ENCODE results near the gene TRAF3IP1. TPM values are rescaled to one million over a fixed set of nuclear protein-coding genes. Genes with fewer than 3 reads are reported as not detected.

The TRAF3IP1 gene
- total and polyA plus RNA-seq, 4 donors, result 8.9 to 41.0 (median 14.7) TPM

DNA sequence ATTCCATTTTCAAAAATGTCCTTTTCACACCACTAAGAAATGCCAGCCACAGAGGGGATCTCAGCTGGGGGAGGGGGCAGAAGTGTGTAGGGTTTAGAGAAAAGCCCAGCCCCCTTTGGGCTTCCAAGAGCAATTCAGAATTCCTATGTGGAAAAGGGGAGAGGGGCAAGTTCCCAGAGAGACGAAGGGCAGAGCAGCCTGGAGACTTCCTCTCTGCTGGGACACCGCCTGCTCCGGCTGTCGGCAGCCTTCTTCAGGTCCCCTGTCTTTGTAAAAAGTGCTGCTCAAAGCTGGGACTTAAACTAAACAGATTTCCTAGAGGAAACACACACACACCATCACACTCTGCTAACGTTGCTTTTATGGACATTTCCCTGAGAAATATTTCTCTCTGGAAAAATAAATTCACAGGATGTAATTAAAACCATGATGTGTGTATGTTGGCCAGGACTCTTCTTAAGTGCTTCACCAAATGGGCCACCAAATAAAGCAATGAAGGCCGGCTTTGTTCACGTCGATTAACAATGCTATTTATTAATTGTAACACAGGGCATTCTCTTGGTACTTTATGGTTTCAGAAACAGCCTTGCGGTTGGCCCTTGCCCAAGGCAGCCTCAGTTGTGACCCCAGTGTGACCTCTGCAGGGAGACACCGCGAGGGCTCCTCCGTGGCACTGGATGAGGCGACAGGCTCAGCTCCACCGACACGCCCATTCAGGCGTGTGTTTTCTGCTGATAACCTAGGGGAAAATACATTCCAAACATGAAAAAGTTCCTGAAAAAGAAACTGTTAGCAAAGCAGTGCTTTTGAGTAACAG, 100.8 kb downstream of the TRAF3IP1 start:
- no peak overlapping the region for H3K4me3 ChIP-seq

GRCh38 chr2:238421695-238422035, 101.3 kb downstream of the TRAF3IP1 start:
- H3K27me3 ChIP-seq (ENCODE audit: control insufficient read depth in 3 of 3, insufficient read depth in 3 of 3, low read length in 2 of 3), result no peaks in the 10 kb centered on the region
- ATAC-seq (ENCODE audit: insufficient read depth, low FRiP score) (no peak), DNase-seq (no peak)
- H3K9me3 ChIP-seq (ENCODE audit: control insufficient read depth in 4 of 4, insufficient read depth in 3 of 4, low read length in 3 of 4), result no peaks in the 10 kb centered on the region
- 84 to 90% methylated on average over 18 of the region's 18 CpGs for WGBS, 2 donors
- H3K27ac ChIP-seq (ENCODE audit: low read depth in 1 of 2, low read length in 1 of 2), result no peak overlapping the region
- peaks cover 0 to 29% (median 6%) of the 10 kb centered on the region in 5 donors for H3K4me1 ChIP-seq (ENCODE audit: control insufficient read depth in 5 of 5, insufficient read depth in 5 of 5, low read length in 5 of 5)
- no peak overlapping the region for H3K9ac ChIP-seq (ENCODE audit: insufficient read depth in 1 of 2, low read length in 2 of 2)
- TF ChIP-seq CTCF (IDR thresholded peaks at IDR 0.05; ENCODE audit: control extremely low read depth, extremely low read depth), result no peak
- peaks cover 0 to 3% (median 0%) of the 10 kb centered on the region in 4 donors for H3K36me3 ChIP-seq (ENCODE audit: control insufficient read depth in 4 of 4, insufficient read depth in 4 of 4, low read length in 4 of 4)
- H3K4me3 ChIP-seq, result no peak overlapping the region

More for the DNA sequence above, 100.8 kb downstream of the TRAF3IP1 start:
- no peak for ATAC-seq (ENCODE audit: insufficient read depth, low FRiP score)
- Histone ChIP-seq H3K36me3 (ENCODE audit: control insufficient read depth in 4 of 4, insufficient read depth in 4 of 4, low read length in 4 of 4) (no peaks in the 10 kb centered on the region), H3K27me3 (ENCODE audit: control insufficient read depth in 3 of 3, insufficient read depth in 3 of 3, low read length in 2 of 3) (no peaks in the 10 kb centered on the region), H3K9ac (ENCODE audit: insufficient read depth in 1 of 2, low read length in 2 of 2) (peak overlapping the region in 1 of 2 donors; percentile 3), H3K27ac (ENCODE audit: low read depth in 1 of 2, low read length in 1 of 2) (no peak overlapping the region), H3K9me3 (ENCODE audit: control insufficient read depth in 4 of 4, insufficient read depth in 3 of 4, low read length in 3 of 4) (no peaks in the 10 kb centered on the region), H3K4me1 (ENCODE audit: control insufficient read depth in 5 of 5, insufficient read depth in 5 of 5, low read length in 5 of 5) (peaks cover 0 to 28% (median 6%) of the 10 kb centered on the region in 5 donors)
- no peak for TF ChIP-seq CTCF (IDR thresholded peaks at IDR 0.05; ENCODE audit: control extremely low read depth, extremely low read depth)
- 61 to 69% methylated on average over 16 of the region's 16 CpGs for WGBS, 2 donors
- DNase-seq, result peak; percentile 36 to 50 (median 49)

DNA sequence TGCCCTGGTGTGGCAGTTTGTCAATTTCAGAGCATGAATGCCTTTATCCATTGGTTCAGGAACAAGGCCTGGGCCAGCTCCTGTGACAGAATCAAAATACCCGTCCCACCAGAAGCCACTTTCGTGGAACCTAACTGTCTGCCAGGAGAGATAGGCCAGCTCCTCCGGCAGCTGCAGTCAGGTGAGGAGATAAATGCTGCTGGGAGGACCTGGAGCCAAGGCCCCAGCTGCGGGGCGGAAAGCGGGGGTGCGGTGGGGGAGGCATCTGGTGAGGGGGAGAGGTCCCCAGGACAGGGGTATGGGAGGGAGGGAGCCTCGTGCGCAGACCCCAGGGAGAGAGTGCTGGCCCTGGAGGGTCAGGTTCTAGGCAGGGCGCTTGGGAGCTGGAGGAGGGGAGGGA, 102.0 kb downstream of the TRAF3IP1 start:
- Histone ChIP-seq H3K9ac (ENCODE audit: insufficient read depth in 1 of 2, low read length in 2 of 2) (no peak overlapping the region), H3K9me3 (ENCODE audit: control insufficient read depth in 4 of 4, insufficient read depth in 3 of 4, low read length in 3 of 4) (no peaks in the 10 kb centered on the region), H3K36me3 (ENCODE audit: control insufficient read depth in 4 of 4, insufficient read depth in 4 of 4, low read length in 4 of 4) (peaks cover 0 to 3% (median 0%) of the 10 kb centered on the region in 4 donors), H3K4me3 (no peak overlapping the region), H3K4me1 (ENCODE audit: control insufficient read depth in 5 of 5, insufficient read depth in 5 of 5, low read length in 5 of 5) (peaks cover 0 to 29% (median 6%) of the 10 kb centered on the region in 5 donors), H3K27ac (ENCODE audit: low read depth in 1 of 2, low read length in 1 of 2) (no peak overlapping the region), H3K27me3 (ENCODE audit: control insufficient read depth in 3 of 3, insufficient read depth in 3 of 3, low read length in 2 of 3) (no peaks in the 10 kb centered on the region)
- DNase-seq, result no peak
- ATAC-seq (ENCODE audit: insufficient read depth, low FRiP score), result no peak
- TF ChIP-seq CTCF (IDR thresholded peaks at IDR 0.05; ENCODE audit: control extremely low read depth, extremely low read depth), result no peak
- WGBS, 2 donors, result 94 to 96% methylated on average over 10 of the region's 10 CpGs
